ENCODE results near the gene PASK. TPM values are rescaled to one million over a fixed set of nuclear protein-coding genes. Genes with fewer than 3 reads are reported as not detected.

PASK gene
- total and polyA plus RNA-seq, 4 donors = 0.63 to 8.7 (median 3.3) TPM

- WGBS, 2 donors = 91 to 93% methylated on average over 9 of the region's 9 CpGs
- no peaks in the 10 kb centered on the region for H3K27me3 ChIP-seq (ENCODE audit: control insufficient read depth in 1 of 2, insufficient read depth in 2 of 2, low read length in 1 of 2)
- no peak for ATAC-seq (ENCODE audit: low FRiP score)
- DNase-seq = peak in 1 of 2 donors; percentile 42
- H3K4me3 ChIP-seq (ENCODE audit: low read length in 2 of 2) = no peak overlapping the region
- H3K27ac ChIP-seq (ENCODE audit: low read depth in 1 of 2, low read length in 2 of 2) = no peak overlapping the region
- H3K4me1 ChIP-seq (ENCODE audit: control insufficient read depth in 1 of 2, insufficient read depth in 2 of 2, low read length in 2 of 2) = no peaks in the 10 kb centered on the region
- intact Hi-C loops (cut with DNase I) = no loop called here
- no peaks in the 10 kb centered on the region for H3K9me3 ChIP-seq (ENCODE audit: control insufficient read depth, low read length)
- H3K36me3 ChIP-seq (ENCODE audit: control insufficient read depth in 1 of 2, insufficient read depth in 2 of 2, low read length in 1 of 2) = no peaks in the 10 kb centered on the region
These were observed 6.7 kb downstream of the PASK start for GRCh38 chr2:241142593-241142992.

GRCh38 chr2:241142063-241142462 lies 7.2 kb downstream of the PASK start:
- no peak overlapping the region for H3K27ac ChIP-seq (ENCODE audit: low read depth in 1 of 2, low read length in 2 of 2)
- DNase-seq (peak in 1 of 2 donors; percentile 48), ATAC-seq (ENCODE audit: low FRiP score) (no peak)
- H3K4me1 ChIP-seq (ENCODE audit: control insufficient read depth in 1 of 2, insufficient read depth in 2 of 2, low read length in 2 of 2) = no peaks in the 10 kb centered on the region
- no peaks in the 10 kb centered on the region for H3K36me3 ChIP-seq (ENCODE audit: control insufficient read depth in 1 of 2, insufficient read depth in 2 of 2, low read length in 1 of 2)
- no peak overlapping the region for H3K4me3 ChIP-seq (ENCODE audit: low read length in 2 of 2)
- no peaks in the 10 kb centered on the region for H3K9me3 ChIP-seq (ENCODE audit: control insufficient read depth, low read length)
- H3K27me3 ChIP-seq (ENCODE audit: control insufficient read depth in 1 of 2, insufficient read depth in 2 of 2, low read length in 1 of 2) = no peaks in the 10 kb centered on the region
- intact Hi-C loops (cut with DNase I) = no loop called here
- 97% methylated on average over 6 of the region's 6 CpGs for WGBS, 2 donors

GRCh38 chr2:241141214-241141770 lies 8.0 kb downstream of the PASK start:
- intact Hi-C loops (cut with DNase I) = no loop called here
- ATAC-seq (ENCODE audit: low FRiP score) (no peak), DNase-seq (peak in 1 of 2 donors; percentile 45)
- no peak overlapping the region for H3K4me3 ChIP-seq (ENCODE audit: low read length in 2 of 2)
- H3K36me3 ChIP-seq (ENCODE audit: control insufficient read depth in 1 of 2, insufficient read depth in 2 of 2, low read length in 1 of 2) = no peaks in the 10 kb centered on the region
- 95 to 96% methylated on average over 14 of the region's 14 CpGs for WGBS, 2 donors
- no peaks in the 10 kb centered on the region for H3K27me3 ChIP-seq (ENCODE audit: control insufficient read depth in 1 of 2, insufficient read depth in 2 of 2, low read length in 1 of 2)
- no peak overlapping the region for H3K27ac ChIP-seq (ENCODE audit: low read depth in 1 of 2, low read length in 2 of 2)
- H3K4me1 ChIP-seq (ENCODE audit: control insufficient read depth in 1 of 2, insufficient read depth in 2 of 2, low read length in 2 of 2) = no peaks in the 10 kb centered on the region
- no peaks in the 10 kb centered on the region for H3K9me3 ChIP-seq (ENCODE audit: control insufficient read depth, low read length)

- intact Hi-C loops (cut with DNase I) = no loop called here
- peak in 1 of 2 donors; percentile 30 for DNase-seq
- no peaks in the 10 kb centered on the region for H3K9me3 ChIP-seq (ENCODE audit: control insufficient read depth, low read length)
- H3K4me1 ChIP-seq (ENCODE audit: control insufficient read depth in 1 of 2, insufficient read depth in 2 of 2, low read length in 2 of 2) = no peaks in the 10 kb centered on the region
- WGBS, 2 donors = 94% methylated on average over 10 of the region's 10 CpGs
- ATAC-seq (ENCODE audit: low FRiP score) = no peak
- H3K4me3 ChIP-seq (ENCODE audit: low read length in 2 of 2) = no peak overlapping the region
- H3K27ac ChIP-seq (ENCODE audit: low read depth in 1 of 2, low read length in 2 of 2) = no peak overlapping the region
- no peaks in the 10 kb centered on the region for H3K27me3 ChIP-seq (ENCODE audit: control insufficient read depth in 1 of 2, insufficient read depth in 2 of 2, low read length in 1 of 2)
- H3K36me3 ChIP-seq (ENCODE audit: control insufficient read depth in 1 of 2, insufficient read depth in 2 of 2, low read length in 1 of 2) = no peaks in the 10 kb centered on the region
These were observed 8.8 kb downstream of the PASK start for GRCh38 chr2:241140445-241140840.

GRCh38 chr2:241139531-241140444 lies 9.5 kb downstream of the PASK start:
- no peaks in the 10 kb centered on the region for H3K9me3 ChIP-seq (ENCODE audit: control insufficient read depth, low read length)
- H3K27me3 ChIP-seq (ENCODE audit: control insufficient read depth in 1 of 2, insufficient read depth in 2 of 2, low read length in 1 of 2) = no peaks in the 10 kb centered on the region
- 94 to 95% methylated on average over 24 of the region's 24 CpGs for WGBS, 2 donors
- H3K4me3 ChIP-seq (ENCODE audit: low read length in 2 of 2) = no peak overlapping the region
- ATAC-seq (ENCODE audit: low FRiP score) (no peak), DNase-seq (peak in 1 of 2 donors; percentile 55)
- H3K27ac ChIP-seq (ENCODE audit: low read depth in 1 of 2, low read length in 2 of 2) = no peak overlapping the region
- H3K4me1 ChIP-seq (ENCODE audit: control insufficient read depth in 1 of 2, insufficient read depth in 2 of 2, low read length in 2 of 2) = no peaks in the 10 kb centered on the region
- intact Hi-C loops (cut with DNase I) = no loop called here
- no peaks in the 10 kb centered on the region for H3K36me3 ChIP-seq (ENCODE audit: control insufficient read depth in 1 of 2, insufficient read depth in 2 of 2, low read length in 1 of 2)

- DNase-seq = peak in 1 of 2 donors; percentile 42
- H3K27me3 ChIP-seq (ENCODE audit: control insufficient read depth in 1 of 2, insufficient read depth in 2 of 2, low read length in 1 of 2) = no peaks in the 10 kb centered on the region
- ATAC-seq (ENCODE audit: low FRiP score) = no peak
- H3K4me1 ChIP-seq (ENCODE audit: control insufficient read depth in 1 of 2, insufficient read depth in 2 of 2, low read length in 2 of 2) = no peaks in the 10 kb centered on the region
- 95 to 96% methylated on average over 16 of the region's 16 CpGs for WGBS, 2 donors
- H3K4me3 ChIP-seq (ENCODE audit: low read length in 2 of 2) = no peak overlapping the region
- no peaks in the 10 kb centered on the region for H3K9me3 ChIP-seq (ENCODE audit: control insufficient read depth, low read length)
- intact Hi-C loops (cut with DNase I) = no loop called here
- no peaks in the 10 kb centered on the region for H3K36me3 ChIP-seq (ENCODE audit: control insufficient read depth in 1 of 2, insufficient read depth in 2 of 2, low read length in 1 of 2)
- H3K27ac ChIP-seq (ENCODE audit: low read depth in 1 of 2, low read length in 2 of 2) = no peak overlapping the region
These were observed 10.8 kb downstream of the PASK start for GRCh38 chr2:241138471-241138870.

GRCh38 chr2:241137276-241138190 lies 11.7 kb downstream of the PASK start:
- DNase-seq = peak in 1 of 2 donors; percentile 64

GRCh38 chr2:241136661-241137260 lies 12.5 kb downstream of the PASK start:
- ATAC-seq (ENCODE audit: low FRiP score) (no peak), DNase-seq (peak in 1 of 2 donors; percentile 40)
- H3K9me3 ChIP-seq (ENCODE audit: control insufficient read depth, low read length) = no peaks in the 10 kb centered on the region
- no peak overlapping the region for H3K4me3 ChIP-seq (ENCODE audit: low read length in 2 of 2)
- intact Hi-C loops (cut with DNase I) = no loop called here
- H3K4me1 ChIP-seq (ENCODE audit: control insufficient read depth in 1 of 2, insufficient read depth in 2 of 2, low read length in 2 of 2) = no peaks in the 10 kb centered on the region
- no peaks in the 10 kb centered on the region for H3K27me3 ChIP-seq (ENCODE audit: control insufficient read depth in 1 of 2, insufficient read depth in 2 of 2, low read length in 1 of 2)
- no peak overlapping the region for H3K27ac ChIP-seq (ENCODE audit: low read depth in 1 of 2, low read length in 2 of 2)
- no peaks in the 10 kb centered on the region for H3K36me3 ChIP-seq (ENCODE audit: control insufficient read depth in 1 of 2, insufficient read depth in 2 of 2, low read length in 1 of 2)
- WGBS, 2 donors = 96 to 97% methylated on average over 25 of the region's 25 CpGs

More at GRCh38 chr2:241137276-241138190, 11.7 kb downstream of the PASK start:
- Histone ChIP-seq H3K9me3 (ENCODE audit: control insufficient read depth, low read length) (no peaks in the 10 kb centered on the region), H3K36me3 (ENCODE audit: control insufficient read depth in 1 of 2, insufficient read depth in 2 of 2, low read length in 1 of 2) (no peaks in the 10 kb centered on the region), H3K4me3 (ENCODE audit: low read length in 2 of 2) (no peak overlapping the region), H3K4me1 (ENCODE audit: control insufficient read depth in 1 of 2, insufficient read depth in 2 of 2, low read length in 2 of 2) (no peaks in the 10 kb centered on the region), H3K27me3 (ENCODE audit: control insufficient read depth in 1 of 2, insufficient read depth in 2 of 2, low read length in 1 of 2) (no peaks in the 10 kb centered on the region), H3K27ac (ENCODE audit: low read depth in 1 of 2, low read length in 2 of 2) (no peak overlapping the region)
- intact Hi-C loops (cut with DNase I) = no loop called here
- 90 to 92% methylated on average over 24 of the region's 24 CpGs for WGBS, 2 donors
- no peak for ATAC-seq (ENCODE audit: low FRiP score)
